Head of caudate nucleus (tissue), 42 donors: Measurements from ENCODE around the gene ME2.
"Not testable (repeated sequence)": the region's sequence is repeated elsewhere in the genome, so short reads cannot be mapped to it uniquely, and the experiment has no call there.

Experiments
- DNase-seq, 42 donors: peaks; one replicate each; pipeline versions ENCODE4 v3.0.0 to v3.0.0-alpha.2; 2020 to 2021; ENCODE audit warnings: mixed read lengths in 7 of 42
- intact Hi-C: fragments of 100-400 bp; cut with DNase I; formaldehyde crosslinking; loops from one replicate; pipeline ENCODE4 v1.15.0; 2022

Gene ME2

GRCh38 chr18:50857694-50858093 is 21.2 kb upstream of the ME2 start:
- intact Hi-C loops = no loop called here
- no peak for DNase-seq

- no peak for DNase-seq
- intact Hi-C loops = no loop called here
Measured at GRCh38 chr18:50859793-50860555, 18.9 kb upstream of the ME2 start.

DNA sequence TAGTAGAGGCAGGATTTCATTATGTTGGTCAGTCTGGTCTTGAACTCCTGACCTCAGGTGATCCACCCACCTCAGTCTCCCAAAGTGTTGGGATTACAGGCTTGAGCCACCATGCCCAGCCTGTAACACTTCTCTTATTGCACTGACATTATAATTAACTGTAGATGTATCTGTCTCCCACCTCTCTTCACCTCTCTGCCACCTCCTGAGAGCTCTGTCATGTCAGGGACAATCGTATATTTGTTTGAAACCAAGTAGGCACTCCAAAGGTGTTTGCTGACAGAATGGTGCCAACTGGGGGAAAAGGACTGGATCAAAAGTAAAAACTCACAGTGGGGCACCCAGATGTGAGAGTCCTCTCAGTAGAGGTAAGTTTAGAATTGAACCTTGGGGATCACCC is 17.3 kb upstream of the ME2 start:
- intact Hi-C loops = no loop called here
- no peak for DNase-seq

DNA sequence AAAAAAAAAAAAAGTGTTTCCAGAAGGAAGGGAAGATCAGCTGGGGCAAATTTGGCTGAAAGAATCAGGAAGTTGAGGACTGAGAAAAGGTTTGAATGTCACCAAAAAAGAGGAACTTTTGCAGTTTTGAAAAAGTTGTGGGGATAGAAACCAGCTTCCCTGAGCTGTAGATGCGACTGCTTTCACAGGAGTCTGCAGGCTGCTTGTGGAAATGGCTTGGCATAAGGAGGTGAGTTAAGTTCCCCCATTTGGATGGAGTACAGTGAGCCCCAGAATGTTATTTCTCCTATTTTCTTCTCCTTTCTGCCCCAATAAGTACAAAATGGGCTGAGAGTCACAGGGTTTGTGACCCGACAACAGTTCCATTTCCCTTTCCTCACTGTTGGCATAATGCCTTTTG is 16.5 kb upstream of the ME2 start:
- peak in 3 of 42 donors; percentile 6 to 11 (median 9) for DNase-seq
- intact Hi-C loops = no loop called here

DNA sequence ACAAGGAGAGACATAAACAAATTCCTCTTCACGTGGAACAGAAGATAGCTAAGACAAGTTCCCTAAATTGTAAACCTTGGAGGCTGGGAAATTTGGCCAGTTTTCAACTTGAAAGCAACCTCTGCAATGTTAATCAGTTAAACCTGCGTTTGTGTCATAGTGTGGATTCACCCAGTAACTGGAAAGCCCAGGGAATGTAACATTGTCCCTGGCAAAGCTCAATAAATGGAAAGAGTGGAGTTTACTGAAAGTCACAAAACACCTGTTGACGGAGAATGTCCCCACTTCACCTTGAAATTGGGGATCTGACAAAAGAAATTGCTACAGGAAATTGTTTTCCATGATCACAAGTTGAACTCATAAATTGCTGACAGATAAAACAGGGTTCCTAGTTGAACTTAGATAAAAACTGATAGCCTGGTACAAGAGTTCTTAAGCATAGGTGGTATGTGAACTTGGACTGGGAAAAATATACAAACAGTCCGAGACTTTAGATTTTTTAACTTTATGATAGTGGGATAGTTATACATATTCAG is 15.0 kb upstream of the ME2 start:
- peak in 1 of 42 donors; percentile 1 for DNase-seq
- intact Hi-C loops = no loop called here

DNA sequence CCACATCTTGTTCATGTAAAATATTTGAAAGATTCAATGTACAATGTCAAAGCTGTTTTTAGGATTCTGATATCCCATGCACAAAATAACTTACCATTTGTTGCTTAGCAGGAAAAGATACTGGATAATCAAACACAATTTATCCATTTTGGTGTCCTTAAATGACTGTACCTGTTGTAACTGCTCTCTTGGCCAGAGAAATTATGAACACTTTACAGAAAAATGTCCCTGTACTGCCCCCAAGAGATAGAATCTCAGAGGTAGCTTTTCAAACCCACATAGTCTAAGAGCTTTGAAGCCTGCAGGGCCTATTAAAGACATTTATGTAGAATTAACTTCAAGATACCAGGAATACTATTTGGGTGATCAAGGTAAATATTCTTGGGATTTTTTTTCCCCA is 12.2 kb upstream of the ME2 start:
- intact Hi-C loops = no loop called here
- DNase-seq = peak in 3 of 42 donors; percentile 6 to 34 (median 33)

- DNase-seq = peak in 1 of 42 donors; percentile 18
- intact Hi-C loops = no loop called here
Measured at GRCh38 chr18:50869150-50869549, 9.8 kb upstream of the ME2 start.

GRCh38 chr18:50870138-50870845 is 8.6 kb upstream of the ME2 start:
- peak in 2 of 42 donors; percentile 27 to 33 for DNase-seq
- intact Hi-C loops = loop anchor here (10.0 kb wide), 1 partner anchor 165 kb away; the partner anchor contains the start of gene SMAD4

DNA sequence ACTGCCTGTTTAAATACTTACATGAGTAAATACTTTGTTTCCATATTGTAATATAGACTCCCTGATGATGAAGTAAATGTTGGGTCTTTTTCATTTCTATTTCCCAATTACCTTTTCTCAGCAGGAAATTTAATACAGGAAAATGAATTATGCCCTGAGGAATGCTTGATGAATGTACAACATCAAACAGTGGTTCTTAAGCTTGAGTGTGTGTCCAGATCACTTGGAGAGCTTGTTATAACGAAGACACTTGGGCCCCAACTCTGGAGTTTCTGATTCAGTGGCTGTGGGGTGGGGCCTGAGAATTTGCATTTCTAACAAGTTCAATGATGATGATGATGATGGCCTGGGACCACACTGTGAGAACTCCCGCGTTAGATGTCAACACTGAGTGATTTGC is 7.1 kb upstream of the ME2 start:
- intact Hi-C loops = loop anchor here (10.0 kb wide), 1 partner anchor 163 kb away; the partner anchor contains the start of gene SMAD4
- peak in 1 of 42 donors; percentile 16 for DNase-seq

GRCh38 chr18:50875966-50876536 is 2.9 kb upstream of the ME2 start:
- intact Hi-C loops = loop anchor here (5.0 to 10.0 kb wide), 4 partner anchors 54 to 321 kb away; partner anchors contain the start of genes ELAC1, MEX3C, MRO and SMAD4
- peak in 1 of 42 donors; percentile 27 for DNase-seq

- intact Hi-C loops = loop anchor here (5.0 to 10.0 kb wide), 4 partner anchors 55 to 320 kb away; partner anchors contain the start of genes ELAC1, MEX3C, MRO and SMAD4
- DNase-seq = no peak
Measured at GRCh38 chr18:50877545-50878265, 1.2 kb upstream of the ME2 start.

DNA sequence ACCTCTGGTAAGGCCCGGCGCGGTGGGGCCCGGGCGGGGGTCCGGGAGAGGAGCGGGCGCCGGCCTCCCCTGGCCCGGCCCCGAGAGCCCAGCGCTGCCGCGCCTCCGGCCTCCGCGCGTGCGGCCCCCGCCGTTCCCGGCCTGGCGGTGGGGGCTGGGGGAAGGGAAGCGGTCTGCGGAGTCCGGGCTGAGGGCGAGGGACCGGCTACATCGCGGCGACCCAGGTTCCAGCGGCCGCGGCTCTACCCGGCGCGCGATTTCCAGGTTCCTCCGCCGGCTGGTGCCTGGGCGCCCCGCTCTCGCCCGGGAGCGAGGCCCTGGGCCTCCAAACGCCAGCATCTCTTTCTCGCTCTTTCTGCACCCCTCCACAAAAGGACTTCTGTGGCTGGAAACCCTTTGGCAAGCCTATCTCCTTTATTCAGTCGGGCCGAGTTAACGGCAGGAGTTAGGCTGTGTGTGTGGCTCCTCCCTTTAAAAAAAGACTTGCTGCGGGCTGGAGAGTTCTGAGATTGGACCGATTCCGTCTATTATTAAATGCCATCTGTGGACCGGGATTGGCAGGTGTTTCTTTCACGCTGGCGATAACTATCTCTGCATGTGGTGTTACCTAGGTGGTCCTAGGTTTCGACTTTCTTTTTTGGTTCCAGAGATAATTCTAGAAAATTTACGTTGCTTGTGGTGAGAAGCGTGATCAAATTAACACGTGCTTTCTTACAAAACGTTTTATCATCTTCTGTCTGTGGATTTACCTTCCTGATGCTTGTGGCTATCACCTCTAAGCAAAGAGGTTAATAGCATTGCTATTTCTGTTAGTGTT is 592 bp downstream of the ME2 start:
- peak in 32 of 42 donors; percentile 16 to 76 (median 44) for DNase-seq
- intact Hi-C loops = loop anchor here (5.0 to 10.0 kb wide), 4 partner anchors 57 to 318 kb away; partner anchors contain the start of genes ELAC1, MEX3C, MRO and SMAD4

GRCh38 chr18:50880119-50880465 is 1.2 kb downstream of the ME2 start:
- DNase-seq = no peak
- intact Hi-C loops = no loop called here

GRCh38 chr18:50880944-50881343 is 2.0 kb downstream of the ME2 start:
- intact Hi-C loops, DNase-seq: not testable (repeated sequence)

DNA sequence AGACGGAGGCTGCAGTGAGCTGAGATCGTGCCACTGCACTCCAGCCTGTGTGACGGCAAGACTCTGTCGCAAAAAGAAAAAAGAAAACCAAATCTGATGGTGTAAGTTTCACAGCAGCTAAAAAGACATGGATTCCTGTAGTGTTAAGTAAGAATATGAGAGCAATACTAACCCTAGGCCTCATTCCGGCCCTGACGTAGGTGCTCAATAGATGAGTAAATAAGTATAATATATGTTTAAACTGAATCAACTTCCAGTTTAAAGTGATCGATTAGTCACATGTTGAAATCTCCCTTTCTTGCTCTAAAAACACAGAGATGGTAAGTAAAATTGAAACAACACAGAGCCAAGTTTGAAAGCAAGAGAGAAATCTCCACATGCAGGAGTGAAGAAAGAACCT is 8.0 kb downstream of the ME2 start:
- no peak for DNase-seq
- intact Hi-C loops = no loop called here

GRCh38 chr18:50895350-50896045 is 16.6 kb downstream of the ME2 start:
- DNase-seq = no peak
- intact Hi-C loops = no loop called here

DNA sequence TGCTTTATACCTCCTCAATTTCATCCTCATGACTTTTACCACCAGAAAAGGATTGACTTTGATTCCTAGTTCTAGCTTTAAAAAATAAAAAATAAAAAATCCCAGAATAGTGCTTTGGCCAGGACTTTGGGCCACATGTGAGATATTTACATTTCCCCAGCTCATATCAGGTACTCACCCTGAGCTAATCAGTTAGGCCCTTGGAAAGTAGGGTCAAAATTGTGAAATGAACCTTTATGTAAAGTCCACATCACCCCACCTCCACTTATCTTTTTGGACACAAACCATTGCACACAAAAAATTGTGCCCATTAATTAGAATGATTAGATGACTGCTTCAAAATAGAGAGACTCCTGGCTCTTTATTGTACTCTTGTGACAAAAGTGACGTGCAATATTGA is 17.2 kb downstream of the ME2 start:
- intact Hi-C loops = no loop called here
- no peak for DNase-seq

GRCh38 chr18:50898919-50899318 is 20.0 kb downstream of the ME2 start:
- intact Hi-C loops = no loop called here
- DNase-seq = no peak
